ENCODE results near the gene ZNRD2. TPM values are rescaled to one million over a fixed set of nuclear protein-coding genes. Genes with fewer than 3 reads are reported as not detected.
"Not testable (repeated sequence)": the region's sequence is repeated elsewhere in the genome, so short reads cannot be mapped to it uniquely, and the experiment has no call there.

ZNRD2 gene
- total and polyA plus RNA-seq, 10 of the 15 experiments (the other 5 are each of a cell fraction or from before 2014, with no cell fraction given) = 7.9 to 111 (median 55.4) TPM

DNA sequence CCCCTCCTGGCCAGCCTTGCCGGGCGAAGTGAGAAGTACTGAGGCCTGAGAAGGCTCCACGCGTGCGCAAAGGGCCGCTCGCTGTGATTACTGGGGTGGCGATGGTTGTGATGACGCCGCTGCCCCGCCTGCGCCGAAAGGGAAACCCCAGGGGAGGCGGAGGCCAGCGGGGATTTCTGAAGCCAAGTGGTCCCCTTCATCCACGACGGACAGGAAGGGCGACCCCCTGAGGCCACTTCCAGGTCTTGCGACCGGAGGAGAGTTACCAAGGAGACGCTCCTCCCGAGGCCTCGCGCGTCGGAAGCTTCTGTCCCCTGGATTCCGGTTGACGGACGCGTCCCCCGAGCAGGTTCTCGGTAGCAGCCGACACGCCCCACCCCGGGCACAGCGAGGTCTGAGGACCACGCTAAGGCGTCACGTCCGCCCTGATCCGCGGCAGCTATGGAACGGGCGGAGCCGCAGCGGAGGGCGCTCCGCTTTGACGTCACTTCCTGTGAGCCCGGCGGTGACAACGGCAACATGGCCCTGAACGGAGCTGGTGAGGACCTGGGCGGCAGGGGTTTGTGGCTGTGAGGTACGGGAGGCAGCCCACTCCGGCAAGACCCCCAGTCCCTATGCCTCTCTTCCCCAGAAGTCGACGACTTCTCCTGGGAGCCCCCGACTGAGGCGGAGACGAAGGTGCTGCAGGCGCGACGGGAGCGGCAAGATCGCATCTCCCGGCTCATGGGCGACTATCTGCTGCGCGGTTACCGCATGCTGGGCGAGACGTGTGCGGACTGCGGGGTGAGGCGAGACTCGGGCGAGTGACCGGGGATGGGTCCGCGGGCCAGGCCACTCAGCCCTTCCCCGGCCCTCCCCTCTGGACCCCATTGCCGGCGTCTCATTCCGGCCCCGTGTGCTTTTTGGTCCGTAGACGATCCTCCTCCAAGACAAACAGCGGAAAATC is at the start of gene ZNRD2 (continued):
- TF ChIP-seq, protein P1, sequence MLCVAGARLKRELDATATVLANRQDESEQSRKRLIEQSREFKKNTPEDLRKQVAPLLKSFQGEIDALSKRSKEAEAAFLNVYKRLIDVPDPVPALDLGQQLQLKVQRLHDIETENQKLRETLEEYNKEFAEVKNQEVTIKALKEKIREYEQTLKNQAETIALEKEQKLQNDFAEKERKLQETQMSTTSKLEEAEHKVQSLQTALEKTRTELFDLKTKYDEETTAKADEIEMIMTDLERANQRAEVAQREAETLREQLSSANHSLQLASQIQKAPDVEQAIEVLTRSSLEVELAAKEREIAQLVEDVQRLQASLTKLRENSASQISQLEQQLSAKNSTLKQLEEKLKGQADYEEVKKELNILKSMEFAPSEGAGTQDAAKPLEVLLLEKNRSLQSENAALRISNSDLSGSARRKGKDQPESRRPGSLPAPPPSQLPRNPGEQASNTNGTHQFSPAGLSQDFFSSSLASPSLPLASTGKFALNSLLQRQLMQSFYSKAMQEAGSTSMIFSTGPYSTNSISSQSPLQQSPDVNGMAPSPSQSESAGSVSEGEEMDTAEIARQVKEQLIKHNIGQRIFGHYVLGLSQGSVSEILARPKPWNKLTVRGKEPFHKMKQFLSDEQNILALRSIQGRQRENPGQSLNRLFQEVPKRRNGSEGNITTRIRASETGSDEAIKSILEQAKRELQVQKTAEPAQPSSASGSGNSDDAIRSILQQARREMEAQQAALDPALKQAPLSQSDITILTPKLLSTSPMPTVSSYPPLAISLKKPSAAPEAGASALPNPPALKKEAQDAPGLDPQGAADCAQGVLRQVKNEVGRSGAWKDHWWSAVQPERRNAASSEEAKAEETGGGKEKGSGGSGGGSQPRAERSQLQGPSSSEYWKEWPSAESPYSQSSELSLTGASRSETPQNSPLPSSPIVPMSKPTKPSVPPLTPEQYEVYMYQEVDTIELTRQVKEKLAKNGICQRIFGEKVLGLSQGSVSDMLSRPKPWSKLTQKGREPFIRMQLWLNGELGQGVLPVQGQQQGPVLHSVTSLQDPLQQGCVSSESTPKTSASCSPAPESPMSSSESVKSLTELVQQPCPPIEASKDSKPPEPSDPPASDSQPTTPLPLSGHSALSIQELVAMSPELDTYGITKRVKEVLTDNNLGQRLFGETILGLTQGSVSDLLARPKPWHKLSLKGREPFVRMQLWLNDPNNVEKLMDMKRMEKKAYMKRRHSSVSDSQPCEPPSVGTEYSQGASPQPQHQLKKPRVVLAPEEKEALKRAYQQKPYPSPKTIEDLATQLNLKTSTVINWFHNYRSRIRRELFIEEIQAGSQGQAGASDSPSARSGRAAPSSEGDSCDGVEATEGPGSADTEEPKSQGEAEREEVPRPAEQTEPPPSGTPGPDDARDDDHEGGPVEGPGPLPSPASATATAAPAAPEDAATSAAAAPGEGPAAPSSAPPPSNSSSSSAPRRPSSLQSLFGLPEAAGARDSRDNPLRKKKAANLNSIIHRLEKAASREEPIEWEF (IDR thresholded peaks at IDR 0.05; ENCODE audit: insufficient replicate concordance, low read depth, low read length) = no peak

DNA sequence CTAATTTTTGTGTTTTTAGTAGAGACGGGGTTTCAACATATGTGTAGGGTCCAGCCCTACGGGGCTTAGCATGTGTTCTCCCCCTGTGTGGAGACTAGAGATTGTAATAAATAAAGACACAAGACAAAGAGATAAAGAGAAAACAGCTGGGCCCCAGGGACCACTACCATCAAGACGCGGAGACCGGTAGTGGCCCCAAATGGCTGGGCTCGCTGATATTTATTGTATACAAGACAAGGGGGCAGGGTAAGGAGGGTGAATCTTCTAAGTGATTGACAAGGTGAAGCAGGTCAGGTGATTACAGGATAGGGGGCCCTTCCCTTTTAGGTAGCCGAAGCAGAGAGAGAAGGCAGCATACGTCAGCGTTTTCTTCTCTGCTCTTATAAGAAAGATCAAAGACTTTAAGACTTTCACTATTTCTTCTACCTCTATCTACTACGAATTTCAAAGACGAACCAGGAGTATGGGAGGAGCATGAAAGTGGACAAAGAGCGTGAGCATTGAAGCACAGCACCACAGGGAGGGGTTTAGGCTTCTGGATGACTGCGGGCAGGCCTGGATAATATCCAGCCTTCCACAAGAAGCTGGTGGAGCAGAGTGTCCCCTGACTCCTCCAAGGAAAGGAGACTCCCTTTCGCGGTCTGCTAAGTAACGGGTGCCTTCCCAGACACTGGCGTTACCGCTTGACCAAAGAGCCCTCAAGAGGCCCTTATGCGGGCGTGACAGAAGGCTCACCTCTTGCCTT is 48.3 kb upstream of the ZNRD2 start:
- peaks cover 15% of the 10 kb centered on the region for H3K79me2 ChIP-seq (ENCODE audit: control insufficient read depth, insufficient read depth, low read length)
- in situ Hi-C loops (cut with MboI); H3K27me3 ChIP-seq (replicated peaks in 1 of 2; ENCODE audit: control insufficient read depth in 2 of 2, insufficient read depth in 2 of 2, low read length in 1 of 2); FAIRE-seq; H2AFZ ChIP-seq (ENCODE audit: control insufficient read depth, low read depth, low read length); H3K4me3 ChIP-seq; DNase-seq (ENCODE audit: low read depth, low spot score); H4K20me1 ChIP-seq (ENCODE audit: control insufficient read depth, insufficient read depth); H3K4me2 ChIP-seq (ENCODE audit: control insufficient read depth, insufficient read depth); RAD21 ChIA-PET (ENCODE audit: unreplicated experiment); H3K9me3 ChIP-seq (replicated peaks; ENCODE audit: control insufficient read depth, insufficient read depth, low read length); BruUV-seq (replicated peaks); H3K9ac ChIP-seq (ENCODE audit: control insufficient read depth, insufficient read depth, low read length); intact Hi-C loops (cut with micrococcal nuclease; ENCODE audit: unreplicated experiment); POLR2A ChIA-PET; ATAC-seq; H3K36me3 ChIP-seq (ENCODE audit: control insufficient read depth in 2 of 2, insufficient read depth in 2 of 2, low read length in 1 of 2); H3K27ac ChIP-seq (ENCODE audit: control insufficient read depth, insufficient read depth): not testable (repeated sequence)
- WGBS (ENCODE audit: insufficient coverage, insufficient replicate concordance, low lambda C conversion rate, missing lambda C conversion rate) = 90% methylated on average over 20 of the region's 20 CpGs
- SMC1A ChIA-PET (ENCODE audit: uncharacterized antibody, unreplicated experiment) = interaction anchor here (0.6 kb wide), 1 partner anchor 54 kb away, joined by 3 read pairs; no protein-coding TSS in a partner anchor
- CTCF ChIA-PET = interaction anchor here (1.0 kb wide), 1 partner anchor 207 kb away, joined by 5 read pairs; no protein-coding TSS in a partner anchor
- peaks cover 25% of the 10 kb centered on the region for H3K4me1 ChIP-seq (ENCODE audit: control insufficient read depth, insufficient read depth, low read length)
